A549 (cell line): ENCODE measurements around the gene LRRC38. TPM values are rescaled to one million over a fixed set of nuclear protein-coding genes. Genes with fewer than 3 reads are reported as not detected.
A peak's percentile ranks its signal among the peaks of the same experiment; 100 is the strongest.

ENCODE experiments used
- ATAC-seq, 2 experiments: fragments of 200-7000 bp in 1 of 2; fragments of >200 bp in 1 of 2; cut with Nextera tagmentation in 1 of 2; cut with Tn5 transposase in 1 of 2; 3 replicates each; pipeline versions ENCODE4 v1.8.0 to v1.9.1; 2018 to 2020; ENCODE audit warnings: mild to moderate bottlenecking in 1 of 2, moderate library complexity in 1 of 2
- CTCF ChIA-PET: fragments of 300-600 bp; sonication (Branson Sonifier 250); formaldehyde crosslinking; extraction: SDS; loops from one replicate; lab custom pipeline; 2021; ENCODE audit warnings: antibody characterized with exemption, inconsistent platforms; lab: Yijun Ruan, JAX
- POLR2A ChIA-PET: fragments of 350-600 bp; formaldehyde crosslinking; extraction: SDS; loops from one replicate; lab custom pipeline; 2021; ENCODE audit warnings: antibody characterized with exemption, inconsistent platforms; lab: Yijun Ruan, JAX
- DNase-seq, 2 experiments: peaks; one replicate each; pipeline versions ENCODE4 v3.0.0 to v3.0.0-alpha.2; 2011 to 2016; ENCODE audit warnings: low read depth in 1 of 2, low spot score in 1 of 2
- FAIRE-seq: peaks from 2 replicates; lab custom pipeline; 2011; peaks lifted over from hg19 to GRCh38; lab: Jason Lieb, UNC
- H3K27ac ChIP-seq, 2 experiments: fragments of >200 bp; sonication (Bioruptor Twin); formaldehyde crosslinking; 3 replicates each; pipeline ENCODE4 v1.5.1; 2016 to 2017
- H3K4me1 ChIP-seq: fragments of >200 bp; sonication (Bioruptor Twin); formaldehyde crosslinking; 3 replicates; pipeline ENCODE4 v1.6.1; 2016
- H3K4me2 ChIP-seq: fragments of >200 bp; sonication (Bioruptor Twin); formaldehyde crosslinking; 3 replicates; pipeline ENCODE4 v1.6.1; 2016
- H3K4me3 ChIP-seq: fragments of >200 bp; sonication (Bioruptor Twin); formaldehyde crosslinking; 3 replicates; pipeline ENCODE4 v1.5.1; 2016
- H3K9me3 ChIP-seq: fragments of >200 bp; sonication (Bioruptor Twin); formaldehyde crosslinking; 3 replicates; pipeline ENCODE4 v1.6.1; 2016
- BHLHE40 ChIP-seq: IDR thresholded peaks from 2 replicates; pipeline ENCODE4 v1.6.1; 2012; ENCODE audit warnings: low read depth, low read length, inconsistent platforms
- CBX2 ChIP-seq: fragments of 200-600 bp; sonication (generic); IDR thresholded peaks from 2 replicates; pipeline ENCODE4 v1.6.1; 2016; ENCODE audit warnings: low read depth, mild to moderate bottlenecking, borderline replicate concordance
- ESRRA ChIP-seq: fragments of 150-350 bp; IDR thresholded peaks from 2 replicates; pipeline ENCODE4 v1.6.1; 2014; ENCODE audit warnings: mild to moderate bottlenecking, low read length, borderline replicate concordance
- HDAC2 ChIP-seq: fragments of 200-600 bp; sonication (generic); IDR thresholded peaks from 2 replicates; pipeline ENCODE4 v1.6.1; 2016
- HOXB13 ChIP-seq: fragments of 250-450 bp; sonication (Bioruptor Pico); IDR thresholded peaks from 2 replicates; pipeline ENCODE4 v1.5.0; 2020; ENCODE audit warnings: low read depth, mild to moderate bottlenecking, moderate library complexity
- HOXB5 ChIP-seq: fragments of 250-450 bp; sonication (Bioruptor Pico); IDR thresholded peaks from 2 replicates; pipeline ENCODE4 v1.5.0; 2020; ENCODE audit warnings: mild to moderate bottlenecking, moderate library complexity
- KDM1A ChIP-seq: fragments of 200-600 bp; sonication (generic); IDR thresholded peaks from 2 replicates; pipeline ENCODE4 v1.6.1; 2016; ENCODE audit warnings: low read depth, mild to moderate bottlenecking
- MYC ChIP-seq: IDR thresholded peaks from 2 replicates; pipeline ENCODE4 v1.6.1; 2012; ENCODE audit warnings: mild to moderate bottlenecking, inconsistent platforms, low read length, improper control_type of control experiment, borderline replicate concordance
- NFE2L2 ChIP-seq: fragments of 150-350 bp; conservative IDR thresholded peaks from 2 replicates; pipeline ENCODE4 v1.6.1; 2014; ENCODE audit warnings: low read length
- RAD21 ChIP-seq, 2 experiments: fragments of >200 bp in 1 of 2; sonication (Bioruptor Twin) in 1 of 2; formaldehyde crosslinking in 1 of 2; IDR thresholded peaks in 1 of 2; conservative IDR thresholded peaks in 1 of 2; 2 replicates in 1 of 2; 3 replicates in 1 of 2; pipeline ENCODE4 v1.6.1; 2012 to 2018; ENCODE audit warnings: inconsistent platforms in 1 of 2
- RCOR1 ChIP-seq: fragments of 150-350 bp; IDR thresholded peaks from 2 replicates; pipeline ENCODE4 v1.6.1; 2014; ENCODE audit warnings: antibody characterized with exemption, low read length, low read depth
- RNF2 ChIP-seq: fragments of 200-600 bp; sonication (generic); IDR thresholded peaks from 2 replicates; pipeline ENCODE4 v1.6.1; 2016; ENCODE audit warnings: low read depth, mild to moderate bottlenecking, antibody characterized with exemption, moderate library complexity, borderline replicate concordance
- SMC3 ChIP-seq: fragments of >200 bp; sonication (Bioruptor Twin); formaldehyde crosslinking; IDR thresholded peaks from 3 replicates; pipeline ENCODE4 v1.6.1; 2018; ENCODE audit warnings: inconsistent platforms
- TFCP2L1 ChIP-seq: fragments of 250-450 bp; sonication (Bioruptor Pico); IDR thresholded peaks from 2 replicates; pipeline ENCODE4 v1.5.0; 2021; ENCODE audit warnings: mild to moderate bottlenecking
- TP53 ChIP-seq: fragments of 250-450 bp; sonication (Bioruptor Pico); IDR thresholded peaks from 2 replicates; pipeline ENCODE4 v1.5.0; 2021; ENCODE audit warnings: mild to moderate bottlenecking, moderate library complexity
- ZSCAN20 ChIP-seq: fragments of 250-450 bp; sonication (Bioruptor Pico); IDR thresholded peaks from 2 replicates; pipeline ENCODE4 v1.8.0; 2022; ENCODE audit warnings: mild to moderate bottlenecking, moderate library complexity
- WGBS: methylation state at CpG from one replicate; pipeline ENCODE4 v1.1.6; 2017; ENCODE audit errors: missing lambda C conversion rate; 5-methylcytosine and 5-hydroxymethylcytosine counted together
- polyA plus RNA-seq, 4 experiments: library from polyadenylated mRNA; depleted of rRNA in 3 of 4; stranded (reverse); fragments of >200 nt; fragmentation: RNase III in 1 of 4; extraction: RNeasy Plus Mini Kit Qiagen cat#74134 plus additional on column Dnase treatment in 1 of 4; gene quantifications; 2 replicates in 3 of 4; 3 replicates in 1 of 4; pipeline ENCODE4 v1.2.3, GENCODE V29; 2011 to 2017
- TF ChIP-seq, protein P1 (sequence below): fragments of >200 bp; sonication (Bioruptor Twin); formaldehyde crosslinking; IDR thresholded peaks from 3 replicates; pipeline ENCODE4 v1.5.1; 2016
- TF ChIP-seq, protein P2 (sequence below): fragments of 450-650 bp; IDR thresholded peaks from 2 replicates; pipeline ENCODE4 v1.6.1; 2014; ENCODE audit warnings: antibody characterized with exemption

Gene LRRC38
- polyA plus RNA-seq, 2 of the 4 experiments (the other 2 are of a cell fraction): not detected

GRCh38 chr1:13517193-13517812 is 3.5 kb upstream of the LRRC38 start:
- ChIA-PET CTCF (no interaction called here), POLR2A (no interaction called here)
- DNase-seq (peak; percentile 11 to 38), FAIRE-seq (no peak), ATAC-seq (peak in 1 of 2 experiments; percentile 85; a peak in 3 of 6 replicates)
- no peak overlapping the region for H3K27ac ChIP-seq
- WGBS: 2% methylated on average over 17 of the region's 18 CpGs
- H3K4me2 ChIP-seq: no peak overlapping the region
- H3K4me1 ChIP-seq: no peaks in the 10 kb centered on the region
- H3K4me3 ChIP-seq: no peak overlapping the region
- H3K9me3 ChIP-seq: no peaks in the 10 kb centered on the region
- no peak for TF ChIP-seq NFE2L2
- TF ChIP-seq, protein P1, sequence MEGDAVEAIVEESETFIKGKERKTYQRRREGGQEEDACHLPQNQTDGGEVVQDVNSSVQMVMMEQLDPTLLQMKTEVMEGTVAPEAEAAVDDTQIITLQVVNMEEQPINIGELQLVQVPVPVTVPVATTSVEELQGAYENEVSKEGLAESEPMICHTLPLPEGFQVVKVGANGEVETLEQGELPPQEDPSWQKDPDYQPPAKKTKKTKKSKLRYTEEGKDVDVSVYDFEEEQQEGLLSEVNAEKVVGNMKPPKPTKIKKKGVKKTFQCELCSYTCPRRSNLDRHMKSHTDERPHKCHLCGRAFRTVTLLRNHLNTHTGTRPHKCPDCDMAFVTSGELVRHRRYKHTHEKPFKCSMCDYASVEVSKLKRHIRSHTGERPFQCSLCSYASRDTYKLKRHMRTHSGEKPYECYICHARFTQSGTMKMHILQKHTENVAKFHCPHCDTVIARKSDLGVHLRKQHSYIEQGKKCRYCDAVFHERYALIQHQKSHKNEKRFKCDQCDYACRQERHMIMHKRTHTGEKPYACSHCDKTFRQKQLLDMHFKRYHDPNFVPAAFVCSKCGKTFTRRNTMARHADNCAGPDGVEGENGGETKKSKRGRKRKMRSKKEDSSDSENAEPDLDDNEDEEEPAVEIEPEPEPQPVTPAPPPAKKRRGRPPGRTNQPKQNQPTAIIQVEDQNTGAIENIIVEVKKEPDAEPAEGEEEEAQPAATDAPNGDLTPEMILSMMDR: 0 out of 3 replicates have a peak, but pooled peaks have one; percentile 11
- TF ChIP-seq SMC3: no peak
- 0 out of 5 replicates have a peak, but pooled peaks of 1 of the 2 experiments have one; percentile 14 for TF ChIP-seq RAD21 (conservative IDR thresholded peaks at IDR 0.05 in 1 of 2, IDR thresholded peaks at IDR 0.05 in 1 of 2)

DNA sequence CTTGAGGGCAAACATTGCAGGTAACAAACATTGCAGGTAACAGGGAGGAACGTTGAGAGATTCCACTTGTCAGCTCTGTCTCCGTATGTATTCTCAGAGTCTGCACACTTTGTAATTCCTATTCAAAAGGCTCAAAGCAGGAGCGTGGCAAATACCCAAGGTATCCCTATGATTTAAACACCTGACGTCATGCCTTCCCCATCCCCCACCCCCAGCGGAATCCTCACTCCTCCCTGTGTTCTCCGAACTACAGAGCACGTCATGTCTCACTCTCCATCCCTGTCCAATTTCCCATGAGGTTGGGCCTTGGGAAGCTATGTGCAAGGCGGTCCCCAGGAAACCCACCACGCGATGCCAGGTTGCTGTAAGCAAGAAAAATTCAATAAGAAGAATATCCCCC is 2.8 kb upstream of the LRRC38 start:
- no peak for DNase-seq
- no peak for ATAC-seq
- no peaks in the 10 kb centered on the region for H3K9me3 ChIP-seq
- no peak overlapping the region for H3K4me3 ChIP-seq
- FAIRE-seq: no peak
- CTCF ChIA-PET: no interaction called here
- no peaks in the 10 kb centered on the region for H3K4me1 ChIP-seq
- TF ChIP-seq TFCP2L1 (CRISPR knock-in tag): no peak
- TF ChIP-seq ZSCAN20 (CRISPR knock-in tag): no peak
- no peak for TF ChIP-seq RNF2
- TF ChIP-seq HOXB13 (CRISPR knock-in tag): no peak
- no peak for TF ChIP-seq TP53 (CRISPR knock-in tag)
- TF ChIP-seq, protein P2, sequence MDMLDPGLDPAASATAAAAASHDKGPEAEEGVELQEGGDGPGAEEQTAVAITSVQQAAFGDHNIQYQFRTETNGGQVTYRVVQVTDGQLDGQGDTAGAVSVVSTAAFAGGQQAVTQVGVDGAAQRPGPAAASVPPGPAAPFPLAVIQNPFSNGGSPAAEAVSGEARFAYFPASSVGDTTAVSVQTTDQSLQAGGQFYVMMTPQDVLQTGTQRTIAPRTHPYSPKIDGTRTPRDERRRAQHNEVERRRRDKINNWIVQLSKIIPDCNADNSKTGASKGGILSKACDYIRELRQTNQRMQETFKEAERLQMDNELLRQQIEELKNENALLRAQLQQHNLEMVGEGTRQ: no peak
- TF ChIP-seq, all 56 proteins: peak for 0
- no peak overlapping the region for H3K27ac ChIP-seq
- WGBS: 38% methylated on average over 10 of the region's 10 CpGs
- no peak overlapping the region for H3K4me2 ChIP-seq
- POLR2A ChIA-PET: no interaction called here

- FAIRE-seq (no peak), DNase-seq (no peak), ATAC-seq (no peak)
- POLR2A ChIA-PET: no interaction called here
- no peak overlapping the region for H3K4me2 ChIP-seq
- H3K27ac ChIP-seq: no peak overlapping the region
- CTCF ChIA-PET: no interaction called here
- WGBS: 30% methylated on average over 4 of the region's 5 CpGs
- no peak overlapping the region for H3K4me3 ChIP-seq
- no peaks in the 10 kb centered on the region for H3K9me3 ChIP-seq
- no peaks in the 10 kb centered on the region for H3K4me1 ChIP-seq
- no peak for TF ChIP-seq RNF2
- no peak for TF ChIP-seq HOXB5 (CRISPR knock-in tag)
- no peak for TF ChIP-seq BHLHE40
- TF ChIP-seq RCOR1: no peak
- TF ChIP-seq CBX2: no peak
- TF ChIP-seq KDM1A: no peak
- no peak for TF ChIP-seq ESRRA
- no peak for TF ChIP-seq MYC
- TF ChIP-seq HDAC2: no peak
- TF ChIP-seq ZSCAN20 (CRISPR knock-in tag): no peak
- TF ChIP-seq, all 56 proteins: peak for 0
Observed at GRCh38 chr1:13514821-13515220, 1.0 kb upstream of the LRRC38 start.
